GOT3 (cell line): ENCODE measurements around the gene ANKRD12.

Experiments used
- DNase-seq: peaks from one replicate; lab custom pipeline; 2025; ENCODE audit warnings: mixed read lengths; lab: John Stamatoyannopoulos, UW

Gene ANKRD12

GRCh38 chr18:9188359-9189231 is 52.0 kb downstream of the ANKRD12 start:
- no peak for DNase-seq

GRCh38 chr18:9189491-9189890 is 52.9 kb downstream of the ANKRD12 start:
- no peak for DNase-seq

- no peak for DNase-seq
Measured at GRCh38 chr18:9191658-9192256, 55.2 kb downstream of the ANKRD12 start.

- DNase-seq = no peak
Measured at GRCh38 chr18:9193031-9193430, 56.5 kb downstream of the ANKRD12 start.

GRCh38 chr18:9196568-9196967 is 60.0 kb downstream of the ANKRD12 start:
- DNase-seq = no peak

GRCh38 chr18:9199681-9200080 is 63.1 kb downstream of the ANKRD12 start:
- DNase-seq = no peak

GRCh38 chr18:9201224-9201623 is 64.6 kb downstream of the ANKRD12 start:
- DNase-seq = no peak

- DNase-seq = no peak
Measured at GRCh38 chr18:9204659-9205058, 68.1 kb downstream of the ANKRD12 start.

- DNase-seq = no peak
Measured at GRCh38 chr18:9206421-9206820, 69.8 kb downstream of the ANKRD12 start.

- DNase-seq = no peak
Measured at GRCh38 chr18:9209279-9209678, 72.7 kb downstream of the ANKRD12 start.

GRCh38 chr18:9210966-9211365 is 74.4 kb downstream of the ANKRD12 start:
- DNase-seq = no peak

- no peak for DNase-seq
Measured at GRCh38 chr18:9211955-9212354, 75.4 kb downstream of the ANKRD12 start.

- no peak for DNase-seq
Measured at GRCh38 chr18:9215221-9215933, 78.8 kb downstream of the ANKRD12 start.

- no peak for DNase-seq
Measured at GRCh38 chr18:9216459-9216858, 79.9 kb downstream of the ANKRD12 start.

- DNase-seq = no peak
Measured at GRCh38 chr18:9217743-9218451, 81.3 kb downstream of the ANKRD12 start.

- DNase-seq = no peak
Measured at GRCh38 chr18:9221040-9221439, 84.5 kb downstream of the ANKRD12 start.

GRCh38 chr18:9221661-9222060 is 85.1 kb downstream of the ANKRD12 start:
- DNase-seq = no peak

- DNase-seq = no peak
Measured at GRCh38 chr18:9223356-9223755, 86.8 kb downstream of the ANKRD12 start.

GRCh38 chr18:9226463-9226862 is 89.9 kb downstream of the ANKRD12 start:
- no peak for DNase-seq

- no peak for DNase-seq
Measured at GRCh38 chr18:9231852-9232486, 95.4 kb downstream of the ANKRD12 start.

GRCh38 chr18:9232977-9233376 is 96.4 kb downstream of the ANKRD12 start:
- DNase-seq = no peak
